HEK293 (cell line): ENCODE data around the gene RDX.

Experiments
- HOXA7 ChIP-seq: sonication (generic); formaldehyde crosslinking; IDR thresholded peaks from 2 replicates; pipeline ENCODE4 v1.8.1; 2022; ENCODE audit warnings: missing genetic modification reagents, borderline replicate concordance
- MEIS1 ChIP-seq: sonication (generic); formaldehyde crosslinking; IDR thresholded peaks from 2 replicates; pipeline ENCODE4 v1.8.1; 2022; ENCODE audit warnings: missing genetic modification reagents, mild to moderate bottlenecking, borderline replicate concordance
- TRIM28 ChIP-seq: IDR thresholded peaks from 2 replicates; pipeline ENCODE4 v1.6.1; 2011; ENCODE audit warnings: low read length, control low read depth, borderline replicate concordance
- ZNF10 ChIP-seq: fragments of 450-650 bp; formaldehyde crosslinking; IDR thresholded peaks from 2 replicates; pipeline ENCODE4 v1.5.1; 2017; ENCODE audit warnings: missing biosample characterization, missing genetic modification characterization
- ZNF302 ChIP-seq: fragments of 450-650 bp; formaldehyde crosslinking; IDR thresholded peaks from 2 replicates; pipeline ENCODE4 v1.5.1; 2016; ENCODE audit warnings: missing biosample characterization, missing genetic modification characterization, low read depth
- ZNF561 ChIP-seq: fragments of 450-650 bp; IDR thresholded peaks from 2 replicates; pipeline ENCODE4 v1.5.1; 2018; ENCODE audit warnings: missing biosample characterization, missing genetic modification characterization, borderline replicate concordance
- ZNF76 ChIP-seq: fragments of 450-650 bp; formaldehyde crosslinking; IDR thresholded peaks from 2 replicates; pipeline ENCODE4; 2016; ENCODE audit warnings: low read depth, missing biosample characterization, missing genetic modification characterization, borderline replicate concordance
- TF ChIP-seq, protein P1 (sequence below): fragments of 450-650 bp; formaldehyde crosslinking; IDR thresholded peaks from 2 replicates; pipeline ENCODE4 v1.5.1; 2016; ENCODE audit warnings: missing biosample characterization, missing genetic modification characterization
- TF ChIP-seq, protein P2 (sequence below): sonication (generic); formaldehyde crosslinking; IDR thresholded peaks from 2 replicates; pipeline ENCODE4 v1.8.1; 2022; ENCODE audit warnings: mild to moderate bottlenecking, moderate library complexity, missing genetic modification reagents
- TF ChIP-seq, protein P3 (sequence below): fragments of 450-650 bp; formaldehyde crosslinking; IDR thresholded peaks from 2 replicates; pipeline ENCODE4 v1.5.1; 2016; ENCODE audit warnings: missing biosample characterization, missing genetic modification characterization

GRCh38 chr11:110162216-110162615, 134.2 kb downstream of the RDX start:
- TF ChIP-seq ZNF302 (tag by site-specific recombination): no peak
- TF ChIP-seq ZNF561 (tag by site-specific recombination): no peak
- no peak for TF ChIP-seq ZNF10
- TF ChIP-seq, protein P1, sequence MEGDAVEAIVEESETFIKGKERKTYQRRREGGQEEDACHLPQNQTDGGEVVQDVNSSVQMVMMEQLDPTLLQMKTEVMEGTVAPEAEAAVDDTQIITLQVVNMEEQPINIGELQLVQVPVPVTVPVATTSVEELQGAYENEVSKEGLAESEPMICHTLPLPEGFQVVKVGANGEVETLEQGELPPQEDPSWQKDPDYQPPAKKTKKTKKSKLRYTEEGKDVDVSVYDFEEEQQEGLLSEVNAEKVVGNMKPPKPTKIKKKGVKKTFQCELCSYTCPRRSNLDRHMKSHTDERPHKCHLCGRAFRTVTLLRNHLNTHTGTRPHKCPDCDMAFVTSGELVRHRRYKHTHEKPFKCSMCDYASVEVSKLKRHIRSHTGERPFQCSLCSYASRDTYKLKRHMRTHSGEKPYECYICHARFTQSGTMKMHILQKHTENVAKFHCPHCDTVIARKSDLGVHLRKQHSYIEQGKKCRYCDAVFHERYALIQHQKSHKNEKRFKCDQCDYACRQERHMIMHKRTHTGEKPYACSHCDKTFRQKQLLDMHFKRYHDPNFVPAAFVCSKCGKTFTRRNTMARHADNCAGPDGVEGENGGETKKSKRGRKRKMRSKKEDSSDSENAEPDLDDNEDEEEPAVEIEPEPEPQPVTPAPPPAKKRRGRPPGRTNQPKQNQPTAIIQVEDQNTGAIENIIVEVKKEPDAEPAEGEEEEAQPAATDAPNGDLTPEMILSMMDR (tag by site-specific recombination): no peak
- TF ChIP-seq MEIS1: no peak
- TF ChIP-seq, protein P2, sequence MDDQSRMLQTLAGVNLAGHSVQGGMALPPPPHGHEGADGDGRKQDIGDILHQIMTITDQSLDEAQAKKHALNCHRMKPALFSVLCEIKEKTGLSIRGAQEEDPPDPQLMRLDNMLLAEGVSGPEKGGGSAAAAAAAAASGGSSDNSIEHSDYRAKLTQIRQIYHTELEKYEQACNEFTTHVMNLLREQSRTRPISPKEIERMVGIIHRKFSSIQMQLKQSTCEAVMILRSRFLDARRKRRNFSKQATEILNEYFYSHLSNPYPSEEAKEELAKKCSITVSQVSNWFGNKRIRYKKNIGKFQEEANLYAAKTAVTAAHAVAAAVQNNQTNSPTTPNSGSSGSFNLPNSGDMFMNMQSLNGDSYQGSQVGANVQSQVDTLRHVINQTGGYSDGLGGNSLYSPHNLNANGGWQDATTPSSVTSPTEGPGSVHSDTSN (CRISPR knock-in tag): no peak
- no peak for TF ChIP-seq HOXA7 (CRISPR knock-in tag)
- TF ChIP-seq, protein P3, sequence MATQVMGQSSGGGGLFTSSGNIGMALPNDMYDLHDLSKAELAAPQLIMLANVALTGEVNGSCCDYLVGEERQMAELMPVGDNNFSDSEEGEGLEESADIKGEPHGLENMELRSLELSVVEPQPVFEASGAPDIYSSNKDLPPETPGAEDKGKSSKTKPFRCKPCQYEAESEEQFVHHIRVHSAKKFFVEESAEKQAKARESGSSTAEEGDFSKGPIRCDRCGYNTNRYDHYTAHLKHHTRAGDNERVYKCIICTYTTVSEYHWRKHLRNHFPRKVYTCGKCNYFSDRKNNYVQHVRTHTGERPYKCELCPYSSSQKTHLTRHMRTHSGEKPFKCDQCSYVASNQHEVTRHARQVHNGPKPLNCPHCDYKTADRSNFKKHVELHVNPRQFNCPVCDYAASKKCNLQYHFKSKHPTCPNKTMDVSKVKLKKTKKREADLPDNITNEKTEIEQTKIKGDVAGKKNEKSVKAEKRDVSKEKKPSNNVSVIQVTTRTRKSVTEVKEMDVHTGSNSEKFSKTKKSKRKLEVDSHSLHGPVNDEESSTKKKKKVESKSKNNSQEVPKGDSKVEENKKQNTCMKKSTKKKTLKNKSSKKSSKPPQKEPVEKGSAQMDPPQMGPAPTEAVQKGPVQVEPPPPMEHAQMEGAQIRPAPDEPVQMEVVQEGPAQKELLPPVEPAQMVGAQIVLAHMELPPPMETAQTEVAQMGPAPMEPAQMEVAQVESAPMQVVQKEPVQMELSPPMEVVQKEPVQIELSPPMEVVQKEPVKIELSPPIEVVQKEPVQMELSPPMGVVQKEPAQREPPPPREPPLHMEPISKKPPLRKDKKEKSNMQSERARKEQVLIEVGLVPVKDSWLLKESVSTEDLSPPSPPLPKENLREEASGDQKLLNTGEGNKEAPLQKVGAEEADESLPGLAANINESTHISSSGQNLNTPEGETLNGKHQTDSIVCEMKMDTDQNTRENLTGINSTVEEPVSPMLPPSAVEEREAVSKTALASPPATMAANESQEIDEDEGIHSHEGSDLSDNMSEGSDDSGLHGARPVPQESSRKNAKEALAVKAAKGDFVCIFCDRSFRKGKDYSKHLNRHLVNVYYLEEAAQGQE (tag by site-specific recombination): no peak
- TF ChIP-seq TRIM28: no peak
- TF ChIP-seq ZNF76 (tag by site-specific recombination): no peak
